Measurements from ENCODE around the gene OCSTAMP.
A peak's percentile ranks its signal among the peaks of the same experiment; 100 is the strongest.

Gene OCSTAMP

DNA sequence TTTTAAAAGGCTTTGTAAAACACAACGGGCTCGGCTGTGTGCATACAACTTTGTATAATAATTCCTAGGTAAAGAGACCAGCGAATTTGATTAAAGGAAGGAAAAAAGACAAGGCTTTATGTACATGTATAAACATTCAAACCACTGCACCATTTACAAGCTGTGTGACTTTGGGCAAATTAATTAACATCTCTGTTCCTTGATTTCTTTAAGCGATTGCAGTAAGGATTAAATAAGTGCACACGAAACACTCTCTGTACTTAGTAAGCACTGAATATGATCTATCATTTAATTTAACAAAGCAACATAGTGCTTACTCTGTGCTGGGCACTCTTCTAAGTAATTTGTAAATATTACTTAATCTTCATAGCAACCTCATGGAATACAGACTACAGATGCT lies 19.5 kb upstream of the OCSTAMP start:
- H3K36me3 Mint-ChIP-seq (ENCODE audit: insufficient read depth) = no peaks in the 10 kb centered on the region
- no peaks in the 10 kb centered on the region for H3K9me3 Mint-ChIP-seq
- DNase-seq (ENCODE audit: low spot score in 2 of 2) = no peak
- peaks cover 8% of the 10 kb centered on the region for H3K4me1 Mint-ChIP-seq
- ATAC-seq (replicated peaks; ENCODE audit: extremely low read depth, poor library complexity, severe bottlenecking) = no peak
- no peak overlapping the region for H3K27ac Mint-ChIP-seq (ENCODE audit: low read depth)
- H3K4me3 Mint-ChIP-seq = no peak overlapping the region
- H3K27me3 Mint-ChIP-seq = peaks cover 24% of the 10 kb centered on the region

DNA sequence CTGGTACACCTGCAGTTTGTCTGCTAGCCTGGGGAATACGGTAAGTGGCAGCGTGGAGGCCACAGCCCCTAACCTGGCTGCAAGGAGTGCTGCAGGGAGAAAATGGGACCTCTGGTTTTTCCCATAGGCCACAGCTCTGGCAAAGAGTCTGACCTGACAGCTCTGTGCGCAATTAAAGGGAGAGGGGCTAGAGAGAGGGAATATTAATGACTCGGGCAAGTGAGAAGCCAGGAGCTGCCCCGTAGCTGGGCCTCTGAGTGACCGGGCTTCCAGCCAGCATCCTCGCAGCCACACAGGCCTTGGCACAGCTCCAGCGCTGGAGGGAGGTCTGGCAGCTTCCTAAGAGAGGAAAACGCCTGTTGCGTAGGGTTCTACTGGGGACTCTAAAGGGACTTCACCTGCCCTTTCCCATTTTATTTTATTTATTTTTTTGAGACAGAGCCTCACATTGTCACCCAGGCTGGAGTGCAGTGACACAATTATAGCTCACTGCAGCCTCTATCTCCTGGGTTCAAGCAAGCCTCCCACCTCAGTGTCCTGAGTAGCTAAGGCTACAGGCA lies 18.2 kb upstream of the OCSTAMP start:
- Mint-ChIP-seq H3K27ac (ENCODE audit: low read depth) (no peak overlapping the region), H3K4me3 (no peak overlapping the region), H3K9me3 (no peaks in the 10 kb centered on the region), H3K27me3 (peaks cover 19% of the 10 kb centered on the region), H3K4me1 (peaks cover 4% of the 10 kb centered on the region), H3K36me3 (ENCODE audit: insufficient read depth) (no peaks in the 10 kb centered on the region)
- ATAC-seq (replicated peaks; ENCODE audit: extremely low read depth, poor library complexity, severe bottlenecking) (no peak), DNase-seq (ENCODE audit: low spot score in 2 of 2) (no peak)

DNA sequence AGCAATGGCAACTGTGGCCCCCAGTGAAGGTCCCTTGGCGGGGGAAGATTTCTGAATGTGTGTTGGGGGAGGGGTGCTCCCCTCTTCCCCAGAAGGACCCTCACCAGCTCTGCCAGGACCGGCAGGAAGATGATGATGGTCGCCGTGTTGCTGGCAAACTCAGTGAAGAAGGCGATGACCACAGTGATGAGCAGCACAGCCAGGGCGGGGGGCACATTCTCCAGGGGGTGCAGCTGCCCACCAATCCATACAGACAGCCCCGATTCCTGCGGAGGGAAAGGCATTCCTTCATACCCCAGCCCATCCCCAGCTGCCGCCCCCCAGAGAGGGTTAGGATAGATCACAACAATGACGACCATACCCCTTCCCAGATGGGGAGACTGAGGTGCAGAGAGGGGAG lies 15.7 kb upstream of the OCSTAMP start:
- Mint-ChIP-seq H3K4me3 (no peak overlapping the region), H3K27me3 (peaks cover 16% of the 10 kb centered on the region), H3K36me3 (ENCODE audit: insufficient read depth) (no peaks in the 10 kb centered on the region), H3K9me3 (no peaks in the 10 kb centered on the region), H3K4me1 (no peaks in the 10 kb centered on the region), H3K27ac (ENCODE audit: low read depth) (no peak overlapping the region)
- DNase-seq (ENCODE audit: low spot score in 2 of 2) (no peak), ATAC-seq (replicated peaks; ENCODE audit: extremely low read depth, poor library complexity, severe bottlenecking) (no peak)

DNA sequence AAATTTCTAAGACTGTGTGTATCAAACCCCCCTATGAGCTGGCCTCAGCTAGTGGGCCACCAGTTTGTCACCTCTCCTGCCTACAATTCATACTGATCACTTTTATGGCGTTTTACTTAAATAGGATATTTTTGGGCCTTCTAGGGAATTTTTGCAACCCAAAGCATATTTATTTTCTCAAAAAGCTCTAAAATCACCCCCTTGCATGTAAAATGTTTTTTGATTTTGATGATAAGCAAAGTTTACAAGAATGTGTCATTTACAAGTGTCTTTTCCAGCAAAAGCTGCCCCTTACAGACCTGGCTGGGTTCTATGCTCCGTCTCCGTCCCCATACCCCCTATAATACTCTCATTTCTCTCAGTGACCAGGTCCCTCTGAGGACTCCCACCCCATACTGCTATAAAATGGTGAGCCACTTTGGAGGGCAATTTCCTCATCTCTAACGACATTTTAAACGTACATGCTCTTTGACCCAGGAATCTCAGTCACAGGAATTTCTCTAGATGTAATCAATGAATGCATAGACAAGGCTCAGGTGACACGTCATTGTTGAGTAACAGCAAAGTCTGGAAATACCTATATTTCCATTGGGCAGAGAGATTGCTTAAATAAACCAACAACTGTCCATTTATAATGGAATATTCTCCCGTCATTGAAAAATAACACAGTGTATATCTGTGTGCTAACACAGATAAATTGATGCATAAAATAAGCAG lies 13.9 kb upstream of the OCSTAMP start:
- no peak for ATAC-seq (replicated peaks; ENCODE audit: extremely low read depth, poor library complexity, severe bottlenecking)

DNA sequence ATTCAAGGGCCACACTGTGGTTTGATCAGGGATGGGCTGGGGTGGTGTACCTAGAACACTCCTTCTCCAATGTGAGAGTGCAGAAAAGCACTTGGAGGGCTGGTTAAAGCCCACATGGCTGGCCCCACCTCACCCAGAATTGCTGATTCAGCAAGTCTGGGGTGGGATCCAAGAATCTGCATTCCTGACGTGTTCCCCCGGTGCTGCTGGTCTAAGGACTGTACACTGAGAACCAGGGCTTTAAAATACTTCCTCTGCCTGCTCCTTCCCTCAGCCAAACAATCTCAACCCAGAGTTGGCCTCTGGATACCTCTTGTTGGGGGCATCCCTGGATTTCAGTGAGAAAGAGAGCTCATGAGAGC lies 13.4 kb upstream of the OCSTAMP start:
- Mint-ChIP-seq H3K27ac (ENCODE audit: low read depth) (no peak overlapping the region), H3K36me3 (ENCODE audit: insufficient read depth) (peaks cover 2% of the 10 kb centered on the region), H3K4me3 (no peak overlapping the region), H3K27me3 (peaks cover 11% of the 10 kb centered on the region), H3K9me3 (no peaks in the 10 kb centered on the region), H3K4me1 (no peaks in the 10 kb centered on the region)
- no peak for ATAC-seq (replicated peaks; ENCODE audit: extremely low read depth, poor library complexity, severe bottlenecking)
- DNase-seq (ENCODE audit: low spot score in 2 of 2) = no peak

More for the DNA sequence above, 13.9 kb upstream of the OCSTAMP start:
- peaks cover 2% of the 10 kb centered on the region for H3K36me3 Mint-ChIP-seq (ENCODE audit: insufficient read depth)
- H3K27ac Mint-ChIP-seq (ENCODE audit: low read depth) = no peak overlapping the region
- H3K27me3 Mint-ChIP-seq = peaks cover 11% of the 10 kb centered on the region
- H3K9me3 Mint-ChIP-seq = no peaks in the 10 kb centered on the region
- no peak overlapping the region for H3K4me3 Mint-ChIP-seq
- no peaks in the 10 kb centered on the region for H3K4me1 Mint-ChIP-seq
- DNase-seq (ENCODE audit: low spot score in 2 of 2) = no peak

DNA sequence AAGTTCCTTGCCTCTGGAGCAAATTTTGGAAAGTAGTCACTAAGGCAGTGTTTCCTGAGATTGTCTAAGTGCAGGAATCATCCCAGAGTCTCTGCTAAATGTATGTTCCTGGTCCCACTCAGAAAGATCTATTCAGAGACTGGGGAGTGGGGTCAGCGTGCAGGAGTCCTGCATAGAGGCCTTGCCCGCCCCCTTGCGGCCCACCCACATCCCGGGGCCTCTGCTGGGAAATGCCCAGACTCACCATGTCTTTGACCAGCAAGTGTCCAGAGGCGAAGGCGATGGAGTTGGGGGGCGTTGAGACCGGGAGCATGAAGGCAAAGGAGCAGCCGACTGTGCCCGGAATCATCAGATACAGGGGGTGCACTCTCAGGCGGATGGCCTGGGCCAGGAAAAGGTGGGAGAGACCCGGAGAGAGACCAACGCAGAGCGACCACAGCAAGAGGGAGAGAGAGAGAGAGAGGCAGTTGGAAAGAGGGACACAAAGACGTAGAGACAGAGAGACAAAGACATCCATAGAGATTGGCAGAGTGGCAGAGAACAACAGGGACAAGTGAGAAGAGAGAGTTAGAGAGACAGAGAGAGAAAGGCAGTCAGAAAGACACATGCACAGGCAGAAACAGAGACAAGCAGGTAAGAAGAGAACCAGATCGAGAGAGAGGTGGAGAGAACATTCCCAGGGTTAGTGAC lies 12.9 kb upstream of the OCSTAMP start:
- Mint-ChIP-seq H3K4me1 (no peaks in the 10 kb centered on the region), H3K9me3 (no peaks in the 10 kb centered on the region), H3K27me3 (peaks cover 11% of the 10 kb centered on the region), H3K27ac (ENCODE audit: low read depth) (no peak overlapping the region), H3K4me3 (no peak overlapping the region), H3K36me3 (ENCODE audit: insufficient read depth) (peaks cover 2% of the 10 kb centered on the region)
- DNase-seq (ENCODE audit: low spot score in 2 of 2) (no peak), ATAC-seq (replicated peaks; ENCODE audit: extremely low read depth, poor library complexity, severe bottlenecking) (no peak)

DNA sequence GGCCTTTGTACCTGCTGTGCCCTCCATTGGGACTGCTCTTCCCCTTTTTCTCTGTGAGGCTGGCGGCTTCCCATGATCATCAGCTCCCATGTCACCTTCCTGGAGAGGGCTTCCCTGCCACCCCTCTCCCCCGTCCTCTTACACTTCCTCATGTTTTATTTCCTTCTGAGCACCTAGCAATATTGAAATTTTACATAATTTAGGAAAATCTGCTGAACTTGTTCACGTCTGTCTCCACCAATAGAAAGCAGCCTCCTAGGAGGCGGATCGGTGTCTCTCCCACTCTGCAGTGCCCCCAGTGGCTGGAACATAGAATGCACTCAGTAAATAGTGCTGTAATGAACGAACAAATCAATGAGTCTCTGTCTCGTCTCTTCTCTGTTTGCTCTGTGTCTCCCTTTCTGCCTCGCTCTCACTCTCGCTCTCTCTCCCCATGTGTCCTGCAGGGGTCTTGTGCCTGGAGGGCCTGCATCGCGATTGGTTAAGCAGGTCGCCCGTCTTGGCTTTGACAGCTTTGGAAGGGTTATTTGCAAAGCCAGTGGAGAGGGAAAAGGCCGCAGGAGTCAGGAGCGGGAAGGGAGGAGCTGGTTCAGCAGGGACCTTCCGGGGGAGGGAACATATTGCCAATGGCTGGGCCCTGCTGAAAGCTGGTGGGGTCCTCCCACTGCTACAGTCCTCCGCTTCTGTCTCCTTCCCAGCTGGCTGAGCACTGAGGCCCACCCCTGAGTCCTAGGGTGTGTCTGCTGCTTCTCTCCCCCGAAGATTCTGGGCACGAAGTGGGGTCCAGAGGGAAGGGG lies 12.1 kb upstream of the OCSTAMP start:
- H3K27me3 Mint-ChIP-seq = peaks cover 6% of the 10 kb centered on the region
- H3K9me3 Mint-ChIP-seq = no peaks in the 10 kb centered on the region
- no peaks in the 10 kb centered on the region for H3K4me1 Mint-ChIP-seq
- no peak overlapping the region for H3K27ac Mint-ChIP-seq (ENCODE audit: low read depth)
- ATAC-seq (replicated peaks; ENCODE audit: extremely low read depth, poor library complexity, severe bottlenecking) = no peak
- DNase-seq (ENCODE audit: low spot score in 2 of 2) = peak; percentile 20 to 31
- H3K4me3 Mint-ChIP-seq = no peak overlapping the region
- peaks cover 2% of the 10 kb centered on the region for H3K36me3 Mint-ChIP-seq (ENCODE audit: insufficient read depth)

DNA sequence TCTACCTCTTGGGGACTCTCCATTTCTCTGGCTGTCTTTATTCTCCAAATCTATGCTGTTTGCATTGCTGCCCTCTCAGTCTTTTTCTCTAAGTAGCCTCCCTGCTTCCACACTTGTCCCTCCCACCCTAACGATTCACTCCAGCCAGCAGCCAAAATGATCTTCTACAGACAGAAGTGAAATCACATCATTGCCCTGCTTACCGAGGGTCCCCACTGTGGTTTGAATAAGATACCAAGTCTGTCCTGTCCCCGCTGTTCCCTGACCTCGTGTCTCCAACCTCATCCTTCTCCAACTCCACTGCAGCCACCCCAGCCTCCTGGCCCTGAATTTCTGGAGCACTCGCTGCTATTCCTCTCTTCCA lies 11.5 kb upstream of the OCSTAMP start:
- Mint-ChIP-seq H3K36me3 (ENCODE audit: insufficient read depth) (peaks cover 2% of the 10 kb centered on the region), H3K4me1 (no peaks in the 10 kb centered on the region), H3K27ac (ENCODE audit: low read depth) (no peak overlapping the region), H3K4me3 (no peak overlapping the region), H3K9me3 (no peaks in the 10 kb centered on the region), H3K27me3 (peaks cover under 1% of the 10 kb centered on the region)
- ATAC-seq (replicated peaks; ENCODE audit: extremely low read depth, poor library complexity, severe bottlenecking) = no peak
- DNase-seq (ENCODE audit: low spot score in 2 of 2) = no peak

DNA sequence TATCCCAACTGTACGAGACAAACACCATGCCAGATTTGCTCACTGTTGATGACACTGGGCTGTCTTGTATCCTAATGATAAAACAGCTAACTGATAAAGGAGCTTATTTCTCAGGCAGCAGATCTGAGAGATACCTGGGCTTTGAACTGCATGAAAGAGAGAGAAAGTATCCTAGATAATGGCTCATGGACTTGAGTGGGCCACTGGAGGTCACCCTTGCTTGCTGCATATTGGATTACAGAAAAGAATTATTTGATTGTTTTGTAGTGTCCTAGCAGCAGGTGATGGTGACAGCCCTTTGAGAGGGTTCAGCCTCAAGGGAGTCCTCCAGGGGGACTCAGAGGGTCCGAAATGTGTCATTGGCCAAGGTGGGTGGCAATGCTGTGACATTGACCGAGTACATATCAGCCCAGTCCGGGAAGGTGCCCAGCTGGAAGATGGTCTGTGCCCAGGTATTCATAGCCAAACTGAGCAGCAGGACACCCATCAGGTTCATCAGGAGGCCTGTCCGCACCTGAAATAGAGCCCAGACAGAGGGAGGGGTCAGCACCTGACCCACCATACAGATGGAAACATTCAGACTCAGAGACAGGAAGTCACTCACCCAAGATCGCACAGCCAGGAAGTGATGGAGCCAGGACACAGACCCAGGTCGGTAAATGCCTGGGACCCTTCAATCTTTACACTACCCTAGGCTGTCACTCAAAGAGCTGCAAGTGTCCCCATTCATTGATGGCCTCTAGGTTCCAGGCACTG lies 9.4 kb upstream of the OCSTAMP start:
- H3K27me3 Mint-ChIP-seq = no peaks in the 10 kb centered on the region
- no peak for DNase-seq (ENCODE audit: low spot score in 2 of 2)
- H3K36me3 Mint-ChIP-seq (ENCODE audit: insufficient read depth) = peaks cover 2% of the 10 kb centered on the region
- no peaks in the 10 kb centered on the region for H3K9me3 Mint-ChIP-seq
- no peaks in the 10 kb centered on the region for H3K4me1 Mint-ChIP-seq
- H3K4me3 Mint-ChIP-seq = no peak overlapping the region
- H3K27ac Mint-ChIP-seq (ENCODE audit: low read depth) = no peak overlapping the region
- no peak for ATAC-seq (replicated peaks; ENCODE audit: extremely low read depth, poor library complexity, severe bottlenecking)

DNA sequence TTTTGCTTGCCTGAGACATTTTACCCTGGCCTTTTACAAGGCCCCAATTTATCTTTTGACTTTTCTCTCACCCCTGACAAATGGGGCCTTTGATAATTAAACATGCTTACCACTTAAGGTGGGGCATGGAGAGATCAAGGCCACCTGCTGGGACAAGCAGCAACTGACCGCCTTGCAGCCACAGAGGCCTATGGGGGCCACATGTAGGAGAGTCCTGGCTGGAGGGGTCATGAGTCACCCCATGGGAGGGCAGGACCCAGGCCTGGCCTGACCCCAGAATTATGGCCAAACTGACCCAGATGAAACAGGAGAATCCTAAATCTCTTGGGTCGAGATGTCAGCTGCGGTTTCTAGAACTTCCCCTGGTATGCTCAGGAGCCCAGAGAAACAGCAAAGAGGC lies 8.5 kb upstream of the OCSTAMP start:
- DNase-seq (ENCODE audit: low spot score in 2 of 2) = no peak
- H3K4me1 Mint-ChIP-seq = no peaks in the 10 kb centered on the region
- ATAC-seq (replicated peaks; ENCODE audit: extremely low read depth, poor library complexity, severe bottlenecking) = no peak
- no peak overlapping the region for H3K4me3 Mint-ChIP-seq
- peaks cover 2% of the 10 kb centered on the region for H3K36me3 Mint-ChIP-seq (ENCODE audit: insufficient read depth)
- no peaks in the 10 kb centered on the region for H3K27me3 Mint-ChIP-seq
- H3K9me3 Mint-ChIP-seq = no peaks in the 10 kb centered on the region
- H3K27ac Mint-ChIP-seq (ENCODE audit: low read depth) = no peak overlapping the region

DNA sequence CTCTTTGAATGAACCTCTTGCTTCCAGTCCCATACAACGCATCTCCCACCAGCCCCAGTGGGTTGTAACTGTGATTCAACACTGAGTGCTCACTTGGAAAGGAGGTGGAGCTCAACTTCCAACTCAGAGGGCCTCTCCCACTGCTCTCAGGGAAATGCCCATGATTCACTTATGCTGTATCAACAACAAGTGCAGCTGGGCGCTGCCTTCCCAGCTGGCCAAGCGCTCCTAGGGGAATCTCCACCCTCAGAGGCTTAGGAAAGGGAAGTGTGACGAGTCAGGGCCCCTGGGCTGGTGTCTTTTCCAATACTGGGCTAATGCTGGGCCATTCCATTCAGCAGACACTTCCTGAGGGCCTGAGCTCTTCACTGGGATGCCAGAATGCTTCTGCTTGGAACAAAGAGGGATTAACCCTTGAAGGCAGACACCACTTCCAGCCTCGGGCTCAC lies 8.1 kb upstream of the OCSTAMP start:
- no peak for ATAC-seq (replicated peaks; ENCODE audit: extremely low read depth, poor library complexity, severe bottlenecking)
- no peaks in the 10 kb centered on the region for H3K9me3 Mint-ChIP-seq
- no peaks in the 10 kb centered on the region for H3K27me3 Mint-ChIP-seq
- no peak for DNase-seq (ENCODE audit: low spot score in 2 of 2)
- no peak overlapping the region for H3K27ac Mint-ChIP-seq (ENCODE audit: low read depth)
- peaks cover 2% of the 10 kb centered on the region for H3K36me3 Mint-ChIP-seq (ENCODE audit: insufficient read depth)
- no peak overlapping the region for H3K4me3 Mint-ChIP-seq
- no peaks in the 10 kb centered on the region for H3K4me1 Mint-ChIP-seq

DNA sequence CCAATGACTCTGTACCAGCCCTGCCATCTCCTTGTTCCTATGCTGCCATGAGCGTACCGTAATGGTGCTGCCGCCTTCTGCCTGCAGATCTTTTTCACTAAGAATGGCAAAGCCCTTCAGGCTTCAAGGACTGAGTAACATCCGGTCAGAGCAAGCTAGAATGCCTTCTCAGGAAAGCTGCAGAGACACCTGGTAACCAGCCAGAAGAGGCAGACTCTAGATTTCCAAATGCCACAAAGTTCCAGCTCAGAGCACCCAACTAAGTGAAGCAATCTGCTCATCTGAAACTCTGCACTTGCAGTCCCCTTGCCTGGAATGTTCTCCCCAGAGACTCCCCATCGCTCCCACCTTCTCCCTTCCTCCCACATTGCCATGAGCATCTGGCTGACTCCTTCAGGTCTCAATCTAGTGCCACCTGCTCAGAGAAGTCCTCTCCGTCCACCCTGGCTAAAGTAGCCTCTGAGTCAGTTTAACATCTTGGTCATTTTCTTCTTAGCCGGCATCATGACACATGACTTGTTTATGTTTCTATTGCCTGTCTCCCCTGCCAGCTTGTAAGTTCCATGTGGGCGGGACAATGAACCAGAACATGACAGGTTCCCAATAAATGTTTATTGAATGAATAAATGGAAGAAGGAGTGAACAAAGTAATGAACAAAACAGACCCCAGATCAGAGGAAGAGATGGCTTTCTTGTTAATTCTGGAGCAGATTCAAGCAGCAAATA lies 6.9 kb upstream of the OCSTAMP start:
- ATAC-seq (replicated peaks; ENCODE audit: extremely low read depth, poor library complexity, severe bottlenecking) = no peak
- peaks cover 11% of the 10 kb centered on the region for H3K4me1 Mint-ChIP-seq
- peaks cover 2% of the 10 kb centered on the region for H3K36me3 Mint-ChIP-seq (ENCODE audit: insufficient read depth)
- H3K4me3 Mint-ChIP-seq = no peak overlapping the region
- no peak for DNase-seq (ENCODE audit: low spot score in 2 of 2)
- H3K27ac Mint-ChIP-seq (ENCODE audit: low read depth) = no peak overlapping the region
- no peaks in the 10 kb centered on the region for H3K27me3 Mint-ChIP-seq
- H3K9me3 Mint-ChIP-seq = no peaks in the 10 kb centered on the region

Measured in central memory CD8-positive, alpha-beta T cell (primary cell).